COR-L47 (cell line): ENCODE data around the gene RABGAP1L.
"Not testable (repeated sequence)": the region's sequence is repeated elsewhere in the genome, so short reads cannot be mapped to it uniquely, and the experiment has no call there.

Experiments
- DNase-seq: peaks from one replicate; lab custom pipeline; 2025; lab: John Stamatoyannopoulos, UW

Gene RABGAP1L

GRCh38 chr1:174998569-174999215 lies 839.4 kb downstream of the RABGAP1L start:
- peak; percentile 73 for DNase-seq

DNA sequence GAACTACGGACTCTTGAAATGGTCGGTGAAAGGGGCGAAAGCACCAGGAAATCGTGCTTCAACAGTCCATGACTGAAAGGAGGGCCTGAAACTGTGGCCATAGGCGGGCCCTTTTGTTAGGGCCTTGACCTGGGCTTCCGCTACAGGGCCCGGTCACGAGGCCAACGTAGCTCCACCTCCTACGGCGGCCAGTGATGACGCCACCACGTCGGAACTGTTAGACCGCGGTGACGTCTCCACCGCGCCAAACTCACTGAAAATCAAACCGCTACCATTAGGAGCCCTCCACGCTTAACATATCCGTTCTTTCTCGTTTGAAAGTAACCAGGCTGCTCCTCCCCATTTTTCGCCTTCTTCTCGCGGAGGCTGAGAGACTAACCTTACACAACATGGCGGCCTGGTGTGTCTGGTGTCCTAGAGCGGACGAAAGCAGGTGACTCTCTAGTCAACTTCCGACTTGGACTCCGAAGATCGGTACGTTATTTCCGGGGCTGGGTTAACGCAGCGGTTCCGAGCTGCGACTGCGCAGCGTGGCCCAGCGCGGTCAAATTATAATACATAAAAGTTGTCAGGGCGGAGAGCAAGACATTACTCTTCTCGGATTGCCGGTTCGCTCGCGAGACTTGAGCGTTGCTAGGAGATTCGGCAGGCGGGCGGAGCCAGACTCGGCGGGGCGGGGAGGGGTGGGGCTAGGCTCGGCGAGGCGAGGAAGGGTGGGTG lies 840.1 kb downstream of the RABGAP1L start:
- DNase-seq = peak; percentile 99

DNA sequence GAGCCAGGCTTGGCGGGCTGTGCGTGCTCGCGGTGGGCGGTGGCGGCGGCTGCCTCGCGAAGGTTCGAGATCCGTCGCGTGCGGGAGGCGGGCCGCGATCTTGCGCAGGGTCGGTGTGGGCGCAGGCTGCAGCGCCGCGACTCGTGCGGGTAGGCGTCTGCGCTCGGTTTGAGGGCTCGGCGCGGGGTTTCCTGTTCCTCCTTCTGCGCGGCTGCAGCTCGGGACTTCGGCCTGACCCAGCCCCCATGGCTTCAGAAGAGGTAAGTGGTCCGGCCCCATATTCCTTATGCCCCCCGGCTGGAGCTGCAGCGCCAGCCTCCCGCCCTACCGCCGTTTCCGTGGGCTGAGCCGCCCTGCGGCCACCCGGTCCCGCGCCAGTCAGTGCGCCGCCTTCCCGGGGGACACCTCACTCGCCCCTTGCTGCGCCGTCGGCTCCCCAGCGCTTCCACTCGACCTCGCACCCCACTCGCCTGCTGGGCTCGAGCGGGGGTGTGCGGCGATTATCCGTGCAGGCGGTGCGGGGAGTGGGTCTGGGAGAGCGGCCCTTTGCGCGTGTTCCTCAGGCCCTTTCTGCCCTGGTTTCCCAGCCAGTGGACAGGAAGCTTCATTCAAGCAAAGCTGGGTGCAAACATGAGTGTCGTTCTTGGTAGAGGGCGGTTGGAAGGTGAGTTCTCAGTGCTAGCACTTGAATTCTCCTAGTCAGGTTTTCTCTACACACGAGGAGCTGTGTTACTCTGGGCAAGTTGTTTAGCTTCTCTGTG lies 840.8 kb downstream of the RABGAP1L start, which contains the start of gene CACYBP:
TSS of gene CACYBP (plus strand) at position 12 of the 761 bp plus-strand sequence. CDS start at position 246, 234 bp downstream.
- peak; percentile 28 for DNase-seq

DNA sequence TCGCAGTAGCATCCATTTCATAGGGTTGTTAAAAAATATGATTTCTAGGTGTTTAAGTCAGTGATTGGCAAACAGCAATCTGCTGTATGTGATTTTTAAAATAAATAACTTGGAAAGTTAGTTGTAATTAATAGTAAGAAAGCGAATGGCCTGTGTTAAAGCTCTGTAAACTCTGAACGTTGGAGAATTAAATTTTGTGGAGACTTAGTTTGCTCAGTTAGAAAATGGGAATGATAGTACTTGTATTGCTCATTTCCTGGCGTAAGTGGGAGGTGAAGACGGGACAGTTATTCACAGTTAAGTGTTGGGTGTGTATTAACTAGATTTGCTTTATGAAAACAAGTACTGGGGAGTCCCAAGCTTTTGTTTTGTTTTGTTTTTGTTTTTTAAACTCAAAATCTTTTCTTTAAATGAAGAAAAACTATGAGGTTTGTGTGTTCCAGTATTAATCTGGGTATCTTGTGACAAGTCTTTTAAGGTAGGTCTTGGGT lies 841.4 kb downstream of the RABGAP1L start:
- DNase-seq = no peak

- no peak for DNase-seq
Measured at GRCh38 chr1:175002910-175003517, 843.7 kb downstream of the RABGAP1L start.

DNA sequence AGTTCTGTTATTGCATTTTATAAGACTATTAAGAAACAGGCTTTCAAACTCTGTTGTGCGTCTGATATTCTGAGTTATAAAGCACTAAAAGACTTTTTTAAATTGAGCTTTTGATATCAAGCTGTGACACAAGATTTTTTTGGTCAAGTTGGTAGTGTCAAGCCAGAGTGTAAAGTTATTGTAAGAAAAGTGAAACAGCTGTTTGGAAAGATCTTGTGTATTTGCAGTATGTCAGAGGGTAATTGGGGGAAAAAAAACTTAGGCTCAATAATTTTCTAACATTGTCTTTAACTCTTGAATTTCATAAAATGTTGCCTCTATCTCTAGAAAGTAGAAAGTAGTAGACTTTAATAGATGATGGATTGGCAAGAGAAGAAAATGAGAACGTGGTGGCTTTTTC lies 844.2 kb downstream of the RABGAP1L start:
- no peak for DNase-seq

GRCh38 chr1:175005085-175005783 lies 845.9 kb downstream of the RABGAP1L start:
- no peak for DNase-seq

DNA sequence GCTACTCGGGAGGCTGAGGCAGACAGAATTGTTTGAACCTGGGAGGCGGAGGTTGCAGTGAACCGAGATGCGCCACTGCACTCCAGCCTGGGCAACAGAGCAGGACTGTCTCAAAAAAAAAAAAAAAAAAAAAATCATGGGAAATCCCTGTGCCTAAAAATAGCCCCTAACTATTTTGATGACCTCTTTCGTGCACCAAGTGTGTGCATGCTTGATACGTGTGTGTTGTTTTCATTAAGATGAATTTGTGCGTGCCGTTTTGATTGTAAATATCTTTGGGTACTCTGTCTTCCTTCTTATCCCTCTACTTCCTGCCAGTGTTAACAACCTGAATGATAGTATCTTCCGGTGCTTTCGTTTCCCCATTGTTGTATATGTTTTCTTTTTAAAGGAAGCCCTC lies 850.2 kb downstream of the RABGAP1L start:
- no peak for DNase-seq

- no peak for DNase-seq
Measured at GRCh38 chr1:175013445-175013844, 854.1 kb downstream of the RABGAP1L start.

DNA sequence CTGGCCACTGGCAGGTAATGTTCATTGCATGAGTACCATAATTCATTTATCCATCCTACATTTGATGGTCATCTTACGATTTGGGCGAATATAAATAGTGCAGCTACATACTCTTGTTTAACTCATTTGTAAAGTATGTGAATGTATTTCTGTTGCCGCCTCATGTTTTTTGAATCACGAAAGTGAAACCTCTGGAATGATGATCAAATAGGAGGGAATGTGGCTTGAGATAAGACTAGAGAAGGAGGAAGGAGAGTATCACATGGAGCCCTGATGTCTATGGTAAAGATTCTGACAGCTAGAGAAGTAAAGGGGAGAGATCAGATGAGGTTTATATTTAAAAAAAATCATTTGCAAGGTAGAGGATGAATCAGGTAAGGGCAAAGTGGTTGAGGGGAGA lies 855.9 kb downstream of the RABGAP1L start:
- no peak for DNase-seq

- DNase-seq = no peak
Measured at GRCh38 chr1:175019524-175019923, 860.2 kb downstream of the RABGAP1L start.

- peak; percentile 97 for DNase-seq
Measured at GRCh38 chr1:175023043-175023921, 864.0 kb downstream of the RABGAP1L start, which contains the start of gene MRPS14. Gene MRPS14 (minus strand): TSS chr1:175023425. CDS start chr1:175023408, 17 bp downstream.

DNA sequence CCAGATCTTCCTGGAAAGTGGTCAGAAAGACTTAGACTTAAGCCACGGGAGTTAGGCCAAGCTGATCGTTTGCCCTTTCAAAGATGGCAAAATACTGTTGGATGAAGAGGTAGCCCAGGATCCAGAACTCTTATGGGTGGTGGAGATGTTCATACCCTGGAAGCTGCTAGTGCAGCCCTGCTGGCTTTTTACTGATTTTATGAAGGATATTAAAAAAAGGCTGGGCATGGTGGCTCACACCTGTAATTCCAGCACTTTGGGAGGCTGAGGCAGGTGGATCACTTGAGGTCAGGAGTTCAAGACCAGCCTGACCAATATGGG lies 864.6 kb downstream of the RABGAP1L start:
- not testable (repeated sequence) for DNase-seq

- DNase-seq = no peak
Measured at GRCh38 chr1:175024773-175025172, 865.5 kb downstream of the RABGAP1L start.

DNA sequence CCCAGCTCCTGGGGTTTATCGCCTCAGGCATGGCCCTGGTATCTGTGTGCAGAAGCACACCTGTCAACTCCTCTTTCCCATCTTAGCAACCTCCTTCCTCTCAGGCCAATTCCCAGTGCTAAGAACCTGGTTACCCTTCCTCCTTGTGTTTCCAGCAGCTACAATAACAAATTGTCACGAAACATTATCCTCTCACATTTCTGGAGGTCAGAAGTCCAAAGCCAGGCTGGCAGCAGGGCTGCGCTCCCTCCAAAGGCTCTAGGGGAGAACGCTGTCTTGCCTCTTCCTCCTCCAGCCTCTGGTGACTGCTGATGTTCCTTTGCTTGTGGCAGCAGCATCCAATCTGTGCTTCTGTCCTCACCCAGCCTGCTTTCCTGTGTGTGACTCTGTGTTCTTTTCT lies 874.6 kb downstream of the RABGAP1L start:
- DNase-seq = no peak

DNA sequence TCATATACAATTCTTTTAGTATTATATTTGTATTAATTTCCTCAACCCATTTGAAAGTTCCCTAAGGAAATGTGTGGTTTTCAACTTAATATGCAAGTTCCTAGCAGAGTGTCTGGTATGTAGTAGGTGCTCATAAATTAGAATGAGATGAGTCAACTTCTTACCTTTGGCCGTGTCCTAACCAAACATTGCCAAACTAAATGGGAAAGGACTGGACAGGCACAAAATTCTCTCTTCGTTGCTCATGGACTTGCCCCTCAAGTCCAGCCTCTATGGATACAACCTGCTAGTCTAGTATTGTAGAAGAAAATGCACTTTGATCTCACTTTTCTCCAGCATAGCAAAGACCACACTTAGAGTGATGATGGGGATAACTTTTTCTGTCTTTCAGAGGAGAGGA lies 875.5 kb downstream of the RABGAP1L start:
- DNase-seq = no peak

- DNase-seq = no peak
Measured at GRCh38 chr1:175035865-175036264, 876.5 kb downstream of the RABGAP1L start.

GRCh38 chr1:175036476-175036875 lies 877.2 kb downstream of the RABGAP1L start:
- DNase-seq = no peak

- no peak for DNase-seq
Measured at GRCh38 chr1:175037416-175037815, 878.1 kb downstream of the RABGAP1L start.

GRCh38 chr1:175040324-175040879 lies 881.1 kb downstream of the RABGAP1L start:
- no peak for DNase-seq
